Ureter (tissue), 1 donor: ENCODE measurements around the gene SNX14. TPM values are rescaled to one million over a fixed set of nuclear protein-coding genes. Genes with fewer than 3 reads are reported as not detected.
"Not testable (repeated sequence)": the region's sequence is repeated elsewhere in the genome, so short reads cannot be mapped to it uniquely, and the experiment has no call there.

Experiments used
- DNase-seq: peaks from one replicate; pipeline ENCODE4 v3.0.0-alpha.2; 2020; ENCODE audit warnings: low spot score
- total RNA-seq: library from RNA; stranded (reverse); gene quantifications from one replicate; pipeline ENCODE4 v1.2.4, GENCODE V29; 2023
- donor health status: DM: yes; HTN: yes; CAD: no.

Gene SNX14
- total RNA-seq, 1 donor from 2014 or later: 99.2 TPM

DNA sequence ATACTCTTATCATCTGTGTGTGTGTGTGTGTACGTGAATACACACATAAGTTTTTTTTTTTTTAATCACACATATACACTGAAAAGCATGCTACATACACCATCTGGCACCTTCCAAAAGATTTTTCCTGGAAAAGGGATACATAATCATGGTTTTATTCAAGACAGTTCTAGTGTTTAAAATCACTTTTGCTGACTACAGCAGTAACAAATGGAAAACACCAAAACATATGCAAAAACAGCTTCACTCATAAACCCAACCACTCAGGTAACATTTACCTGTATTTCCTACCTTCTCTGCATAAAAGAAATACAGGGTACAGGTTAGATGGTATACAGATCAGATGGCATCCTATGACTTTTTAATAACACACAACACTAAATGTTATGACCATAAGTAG is 2.5 kb downstream of the SNX14 start:
- no peak for DNase-seq

DNA sequence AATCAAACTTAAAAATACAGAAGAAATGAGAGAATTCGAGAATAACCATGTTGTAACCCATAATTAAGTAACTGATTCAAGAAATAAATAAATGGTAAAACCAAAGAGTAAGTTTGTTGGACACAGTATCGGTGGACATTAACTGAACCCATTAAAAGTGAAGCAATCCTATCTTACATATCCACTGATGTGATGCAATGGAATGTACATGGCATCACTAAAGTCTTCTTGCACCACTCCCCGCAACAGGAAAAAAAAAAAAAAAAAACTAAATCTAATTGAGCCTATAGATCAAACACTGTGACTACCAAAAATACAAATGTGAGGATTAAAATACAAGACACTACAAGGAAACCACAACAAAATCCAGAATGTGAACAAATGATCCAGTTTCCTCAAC is 7.9 kb downstream of the SNX14 start:
- no peak for DNase-seq

DNA sequence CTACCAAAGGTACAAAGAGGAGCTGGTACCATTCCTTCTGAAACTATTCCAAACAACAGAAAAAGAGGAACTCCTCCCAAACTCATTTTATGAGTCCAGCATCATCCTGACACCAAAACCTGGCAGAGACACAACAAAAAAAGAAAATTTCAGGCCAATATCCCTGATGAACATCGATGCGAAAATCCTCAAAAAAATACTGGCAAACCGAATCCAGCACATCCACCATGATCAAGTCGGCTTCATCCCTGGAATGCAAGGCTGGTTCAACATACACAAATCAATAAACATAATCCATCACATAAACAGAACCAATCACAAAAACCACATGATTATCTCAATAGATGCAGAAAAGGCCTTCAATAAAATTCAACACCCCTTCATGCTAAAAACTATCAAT is 10.8 kb downstream of the SNX14 start:
- DNase-seq: not testable (repeated sequence)

DNA sequence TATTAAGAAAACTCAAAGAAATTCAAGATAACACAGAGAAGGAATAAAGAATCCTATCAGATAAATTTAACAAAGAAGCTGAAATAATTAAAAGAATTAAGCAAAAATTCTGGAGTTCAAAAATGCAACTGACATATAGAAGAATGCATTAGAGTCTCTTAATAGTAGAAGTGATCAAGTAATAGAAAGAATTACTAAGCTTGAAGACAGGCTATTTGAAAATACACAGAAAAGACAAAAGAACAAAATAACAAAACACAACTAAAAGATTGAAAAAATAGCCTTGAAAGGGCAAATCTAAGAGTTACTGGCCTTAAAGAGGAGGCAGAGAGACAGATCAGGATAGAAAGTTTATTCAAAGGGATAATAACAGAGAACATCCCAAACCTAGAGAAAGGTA is 12.1 kb downstream of the SNX14 start:
- DNase-seq: no peak

DNA sequence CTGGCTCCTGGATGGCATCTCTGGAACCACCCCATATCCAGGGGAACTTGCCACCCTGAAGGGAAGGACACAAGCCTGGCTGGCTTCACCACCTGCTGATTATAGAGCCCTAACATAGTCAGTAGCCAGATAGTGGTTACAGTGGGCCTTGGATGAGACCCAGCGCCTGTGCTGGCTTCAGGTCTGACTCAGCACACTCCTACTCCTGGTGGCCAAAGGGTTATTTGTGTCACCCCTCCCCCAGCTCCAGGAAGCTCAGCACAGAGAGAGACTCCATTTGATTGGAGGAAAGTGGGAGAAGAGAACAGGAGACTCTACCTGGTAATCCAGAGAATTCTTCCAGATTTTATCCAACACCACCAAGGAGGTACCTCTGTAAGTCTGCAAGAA is 12.8 kb downstream of the SNX14 start:
- DNase-seq: no peak

DNA sequence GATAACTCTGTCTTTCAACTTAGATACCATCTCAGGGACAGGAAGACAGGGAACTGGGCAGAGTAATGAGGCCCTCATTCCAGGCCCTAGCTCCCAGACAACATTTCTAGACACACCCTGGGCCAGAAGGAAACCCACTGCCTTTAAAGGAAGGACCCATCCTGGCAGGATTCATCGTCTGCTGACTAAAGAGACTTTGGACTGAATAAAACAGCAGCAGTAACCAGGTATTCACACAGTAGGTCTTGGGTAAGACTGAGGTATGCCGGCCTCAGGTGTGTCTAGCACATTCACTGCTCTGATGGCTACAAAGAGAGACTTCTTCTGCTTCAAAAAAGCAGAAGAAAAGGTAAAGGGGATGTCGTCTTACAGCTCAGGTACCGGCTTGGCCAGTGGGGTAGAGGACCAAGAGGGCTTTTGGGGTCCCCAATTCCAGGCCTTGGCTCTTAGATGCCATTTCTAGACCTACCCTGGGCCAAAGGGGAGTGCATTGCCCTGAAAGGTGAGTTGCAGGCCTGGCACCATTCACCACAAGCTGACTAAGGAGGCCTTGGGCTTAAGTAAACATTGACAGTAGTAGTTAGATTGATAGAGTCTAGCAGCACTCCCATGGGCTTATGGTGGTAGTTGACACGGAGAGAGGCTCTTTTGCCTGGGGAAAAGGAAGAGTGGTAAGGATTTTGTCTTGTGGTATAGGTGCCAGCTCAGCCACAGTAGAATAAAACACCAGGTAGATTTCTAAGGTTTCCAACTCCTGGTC is 13.4 kb downstream of the SNX14 start:
- DNase-seq: no peak

DNA sequence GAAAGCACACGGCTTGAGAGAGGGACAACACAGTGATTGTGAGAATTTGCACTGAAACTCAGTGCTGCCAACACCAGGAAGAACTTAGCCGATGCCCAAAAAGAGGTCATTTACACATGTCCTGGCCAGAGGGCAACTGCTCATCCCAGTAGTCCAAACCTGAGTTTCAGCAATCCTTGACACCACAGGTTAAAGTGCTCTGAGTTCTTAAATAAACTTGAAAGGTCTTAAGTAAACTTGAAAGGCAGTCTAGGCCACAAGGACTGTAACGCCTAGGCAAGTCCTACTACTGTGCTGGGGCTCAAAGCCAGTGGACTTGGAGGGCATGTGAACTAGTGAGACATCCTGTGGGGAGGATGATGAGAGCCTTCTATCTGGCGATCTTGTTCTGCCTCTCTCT is 14.1 kb downstream of the SNX14 start:
- no peak for DNase-seq

DNA sequence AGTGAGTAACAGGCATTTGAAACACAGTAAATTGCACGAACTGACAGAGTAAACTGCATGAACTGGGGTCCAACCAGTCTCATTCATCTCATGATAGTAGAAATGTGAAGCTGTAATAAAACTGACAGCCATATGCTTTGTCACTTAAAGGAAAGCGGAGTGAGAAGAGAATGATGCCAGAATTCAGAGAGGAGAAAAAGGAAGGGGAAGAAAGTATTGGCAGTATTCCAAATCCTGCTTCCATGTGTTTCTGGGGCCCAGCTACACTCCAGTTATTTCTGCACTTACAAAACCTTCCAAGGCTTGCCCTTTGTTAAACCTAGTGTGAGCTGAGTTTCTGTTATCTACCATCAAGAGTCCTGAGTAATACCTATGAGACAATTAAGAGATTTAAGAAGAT is 17.2 kb downstream of the SNX14 start:
- no peak for DNase-seq

DNA sequence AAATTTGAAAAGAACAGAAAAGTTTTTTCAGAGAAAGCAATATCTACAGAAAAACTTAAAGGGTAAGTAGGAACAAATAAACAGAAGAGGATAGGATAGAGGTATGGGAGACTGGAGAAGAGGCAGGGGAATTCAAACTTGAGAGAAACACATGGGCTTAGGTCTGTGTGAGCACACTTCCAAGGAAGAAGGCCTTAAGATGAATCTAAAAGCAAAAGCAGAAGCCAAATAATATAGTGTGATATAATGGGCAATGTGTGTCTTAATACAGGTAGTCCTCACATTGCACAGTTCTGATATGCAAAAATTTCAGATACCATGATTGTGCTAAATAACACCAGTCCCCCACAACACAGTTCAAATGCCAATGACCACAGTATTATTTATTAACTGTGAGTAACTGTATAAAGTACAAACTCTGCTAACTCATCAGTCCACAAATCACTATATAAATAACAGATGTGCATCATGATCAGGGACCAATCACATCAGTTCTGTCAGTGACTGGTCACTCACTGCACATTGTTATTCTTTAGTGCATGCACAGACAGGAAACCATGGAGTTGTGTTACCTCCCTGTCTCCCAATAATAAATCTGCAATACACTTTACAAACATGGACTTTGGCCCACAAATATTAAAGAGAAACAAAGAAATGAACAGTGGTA is 18.6 kb downstream of the SNX14 start:
- DNase-seq: no peak

DNA sequence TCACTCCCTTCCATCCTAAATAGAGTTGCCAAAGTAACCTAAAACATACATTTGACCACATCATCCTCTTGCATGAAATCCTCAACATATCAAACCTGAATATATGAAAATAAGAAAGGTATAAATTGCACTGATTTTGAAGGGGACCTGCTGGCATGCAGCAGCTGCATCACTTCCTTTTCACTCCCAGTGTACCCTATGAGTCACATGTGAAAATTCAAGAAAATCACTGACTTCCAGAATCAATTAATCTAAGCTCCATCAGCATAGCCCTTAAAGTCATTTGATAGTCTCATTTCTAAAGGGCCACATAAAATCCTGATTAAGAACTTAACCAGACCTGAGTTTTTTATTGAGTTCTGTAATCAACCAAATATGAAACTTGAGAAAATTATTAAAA is 24.3 kb downstream of the SNX14 start:
- DNase-seq: no peak

DNA sequence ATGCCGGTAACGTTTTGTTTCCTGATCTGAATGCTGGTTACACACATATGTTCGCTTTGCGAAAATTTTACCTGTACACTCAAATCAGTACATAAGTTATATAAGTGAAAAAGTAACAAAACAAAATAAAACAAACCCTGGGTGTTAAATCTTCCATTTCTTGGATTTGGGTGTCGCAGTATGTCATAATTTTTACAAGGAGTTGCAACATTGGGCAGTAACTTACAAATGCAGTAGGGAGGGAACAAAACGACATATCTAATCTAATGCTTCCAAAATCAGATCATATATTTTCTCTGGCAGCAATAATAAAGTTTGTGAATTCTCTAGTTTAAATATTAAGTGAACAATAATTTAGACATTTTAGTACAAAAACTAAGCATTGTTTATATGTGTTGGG is 25.2 kb downstream of the SNX14 start:
- no peak for DNase-seq

DNA sequence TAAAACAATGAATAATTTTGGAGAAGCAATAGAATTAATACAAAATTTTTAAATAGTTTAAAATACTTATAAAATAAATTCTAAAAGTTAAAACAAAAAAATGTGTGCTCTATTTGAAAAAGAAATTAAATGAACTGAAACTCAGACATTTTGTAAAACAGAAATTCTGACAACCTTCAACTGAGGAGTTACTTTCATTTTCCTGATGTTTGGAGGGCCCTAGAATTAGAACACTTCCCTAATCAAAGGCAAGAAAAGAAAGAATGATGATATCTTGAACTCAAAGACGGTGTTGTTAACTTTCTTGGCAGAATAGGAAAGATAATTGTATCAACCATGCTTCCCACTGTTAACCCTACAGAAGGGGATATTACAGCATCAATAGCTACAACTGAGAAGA is 27.9 kb downstream of the SNX14 start:
- no peak for DNase-seq

DNA sequence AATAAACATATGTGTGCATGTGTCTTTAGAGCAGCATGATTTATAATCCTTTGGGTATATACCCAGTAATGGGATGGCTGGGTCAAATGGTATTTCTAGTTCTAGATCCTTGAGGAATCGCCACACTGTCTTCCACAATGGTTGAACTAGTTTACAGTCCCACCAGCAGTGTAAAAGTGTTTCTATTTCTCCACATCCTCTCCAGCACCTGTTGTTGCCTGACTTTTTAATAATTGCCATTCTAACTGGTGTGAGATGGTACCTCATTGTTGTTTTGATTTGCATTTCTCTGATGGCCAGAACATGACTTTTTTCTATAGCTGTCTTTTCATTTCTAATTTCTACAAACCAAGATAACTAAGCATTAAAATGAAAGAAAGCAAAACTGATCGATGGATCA is 29.4 kb downstream of the SNX14 start:
- not testable (repeated sequence) for DNase-seq

DNA sequence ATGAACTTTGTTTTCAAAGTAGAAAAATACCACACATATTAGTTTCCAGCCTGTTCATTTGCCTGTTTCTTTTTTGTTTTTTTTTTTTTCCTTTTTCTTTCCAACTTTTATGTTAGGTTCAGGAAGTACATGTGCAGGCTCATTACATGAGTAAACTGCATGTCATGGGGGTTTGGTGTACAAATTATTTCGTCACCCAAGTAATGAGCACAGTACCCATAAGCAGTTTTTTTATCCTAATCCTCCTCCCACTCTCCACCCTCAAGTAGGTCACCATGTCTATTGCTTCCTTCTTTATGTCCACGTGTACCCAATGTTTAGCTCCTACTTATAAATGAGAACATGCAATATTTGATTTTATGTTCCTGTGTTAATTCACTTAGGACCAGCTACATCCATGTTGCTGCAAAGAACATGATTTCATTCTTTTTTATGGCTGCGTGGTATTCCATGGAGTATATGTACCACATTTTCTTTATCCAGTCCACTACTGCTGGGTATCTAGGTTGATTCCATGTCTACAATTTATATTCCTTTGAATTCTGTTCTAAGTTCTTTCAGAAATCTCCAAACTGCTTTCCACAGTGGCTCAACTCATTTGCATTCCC is 31.8 kb downstream of the SNX14 start:
- no peak for DNase-seq

DNA sequence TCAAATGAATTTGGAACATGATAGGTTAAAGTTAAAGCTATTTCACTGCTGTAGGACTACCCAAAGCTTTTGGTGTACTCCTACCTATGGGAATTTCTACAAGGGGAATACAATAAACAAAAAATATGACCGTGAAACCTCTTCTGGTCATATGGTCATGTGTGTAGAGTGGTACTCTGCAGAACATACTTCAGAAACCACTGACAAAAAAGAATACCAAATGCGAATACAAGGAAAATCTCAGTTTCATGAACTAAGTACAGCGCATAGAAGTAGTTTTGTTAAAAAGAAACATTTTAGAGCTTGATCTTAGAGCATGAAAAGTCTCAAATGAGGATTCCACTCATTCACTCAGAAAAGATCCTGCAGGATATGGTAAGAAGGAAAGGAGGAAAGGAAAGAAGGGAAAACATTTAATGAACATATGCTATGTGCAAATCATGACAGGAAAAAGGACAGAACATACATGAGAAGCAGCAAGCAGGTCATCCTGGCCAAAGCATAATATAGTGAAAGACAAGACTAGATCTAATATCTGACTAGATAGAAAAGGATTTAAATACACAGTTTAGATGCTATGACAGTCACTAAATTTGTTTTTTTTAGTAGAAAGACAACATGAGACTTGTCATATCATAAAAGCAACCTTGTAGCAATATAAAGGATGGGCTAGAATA is 36.5 kb downstream of the SNX14 start:
- DNase-seq: no peak

DNA sequence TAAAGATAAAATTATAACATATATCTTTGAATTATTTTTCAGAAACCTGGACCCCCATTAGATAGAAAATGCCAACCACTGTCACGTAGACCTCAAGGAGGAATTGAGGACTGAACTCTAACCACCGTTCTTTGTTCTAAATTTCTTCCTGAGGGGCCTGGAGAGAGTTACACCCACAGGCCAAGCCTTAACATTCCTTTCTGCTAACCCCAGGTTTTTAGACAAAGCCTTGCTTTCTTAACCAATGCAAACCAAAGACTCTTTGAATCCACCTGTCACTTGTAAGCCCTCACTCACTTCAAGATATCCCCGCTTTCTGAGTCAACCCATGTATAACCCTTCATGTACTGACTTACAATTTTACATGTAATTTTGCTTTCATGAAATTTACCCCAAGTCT is 41.0 kb downstream of the SNX14 start:
- no peak for DNase-seq

DNA sequence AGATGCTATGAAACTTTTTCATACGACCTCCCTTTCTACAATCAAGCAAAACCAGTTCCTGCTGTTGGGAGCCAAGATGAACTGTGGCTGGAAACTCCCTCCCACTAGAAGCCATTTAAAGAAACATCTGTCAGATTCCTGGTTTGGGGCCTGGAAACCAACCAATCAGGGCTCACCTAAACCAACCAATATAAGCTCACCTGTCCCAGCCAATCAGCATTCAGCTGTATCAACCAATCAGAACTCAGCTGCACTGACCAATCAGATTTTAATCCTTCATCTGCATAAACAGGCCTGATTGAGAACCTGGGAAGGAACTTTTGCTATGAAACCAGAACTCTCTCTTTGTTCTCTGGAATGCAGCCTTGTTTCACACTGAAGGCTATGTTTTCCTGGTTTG is 42.4 kb downstream of the SNX14 start:
- no peak for DNase-seq

DNA sequence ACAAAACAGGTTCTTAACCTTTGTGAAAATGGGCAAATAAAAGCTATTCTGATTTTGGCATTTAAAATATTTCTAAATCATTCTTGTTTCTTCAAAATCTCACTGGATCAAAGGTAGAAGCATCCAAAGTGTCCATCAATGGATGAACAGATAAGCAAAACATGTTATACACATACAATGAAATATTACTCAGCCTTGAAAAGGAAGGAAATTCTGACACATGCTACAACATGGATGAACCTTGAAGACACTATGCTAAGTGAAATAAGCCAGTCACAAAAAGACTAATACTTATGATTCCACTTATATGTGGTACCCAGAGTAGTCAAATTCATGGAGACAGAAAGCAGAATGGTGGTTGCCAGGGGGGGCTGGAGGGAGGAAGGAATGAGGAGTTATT is 45.9 kb downstream of the SNX14 start:
- no peak for DNase-seq

DNA sequence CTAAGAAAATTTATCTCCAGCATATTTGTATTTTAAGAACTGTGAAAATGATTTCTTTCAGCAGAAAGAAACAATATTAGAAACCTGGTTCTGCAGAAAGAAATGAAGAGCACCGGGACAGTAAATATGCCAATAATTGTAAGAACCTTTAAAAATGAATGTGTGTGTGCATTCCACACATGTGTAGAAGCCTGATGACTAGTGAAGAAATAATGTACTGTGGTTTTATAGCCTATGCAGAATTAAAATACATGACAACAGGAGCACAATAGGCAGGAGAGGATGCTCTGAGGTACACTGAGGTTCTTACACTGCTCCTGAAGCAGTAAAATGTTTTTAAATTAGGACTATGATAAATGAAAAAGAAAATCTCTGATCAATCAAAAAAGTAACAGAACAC is 48.9 kb downstream of the SNX14 start:
- DNase-seq: no peak

DNA sequence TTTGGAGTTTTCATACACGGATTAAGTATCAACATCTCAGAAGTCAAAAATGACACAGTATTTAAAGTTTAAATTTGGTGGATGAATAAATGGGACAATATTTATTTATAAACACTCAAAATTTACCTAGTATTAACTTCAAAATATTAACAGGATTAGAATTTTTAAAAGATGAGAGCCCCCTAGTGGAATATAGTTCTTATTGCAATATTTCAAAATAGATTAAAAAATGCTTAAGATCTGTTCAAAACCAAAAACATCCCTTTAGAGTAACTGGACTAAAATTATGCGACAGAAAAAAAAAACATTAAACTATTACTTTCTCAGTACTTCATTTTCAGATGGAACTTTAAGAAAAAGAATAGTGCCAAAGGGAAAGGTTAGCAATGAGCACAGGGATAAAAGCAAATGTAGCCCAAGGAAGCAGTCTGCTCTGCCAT is 56.6 kb downstream of the SNX14 start:
- no peak for DNase-seq

DNA sequence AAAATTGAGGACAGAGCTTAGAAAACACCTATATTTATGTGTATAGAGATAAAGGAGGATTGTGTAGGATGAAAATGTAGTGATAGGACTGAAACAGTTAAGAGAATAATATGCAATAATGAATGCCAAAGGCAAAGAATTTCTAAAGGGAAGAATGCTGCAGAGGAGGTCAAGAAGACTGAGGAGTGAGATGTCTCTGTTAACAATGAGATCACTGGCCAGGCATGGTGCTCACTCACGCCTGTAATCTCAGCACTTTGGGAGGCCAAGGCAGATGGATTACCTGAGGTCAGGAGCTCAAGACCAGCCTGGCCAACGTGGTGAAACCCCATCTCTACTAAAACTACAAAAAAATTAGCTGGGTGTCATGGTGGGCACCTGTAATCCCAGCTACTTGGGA is 69.4 kb downstream of the SNX14 start:
- DNase-seq: not testable (repeated sequence)

DNA sequence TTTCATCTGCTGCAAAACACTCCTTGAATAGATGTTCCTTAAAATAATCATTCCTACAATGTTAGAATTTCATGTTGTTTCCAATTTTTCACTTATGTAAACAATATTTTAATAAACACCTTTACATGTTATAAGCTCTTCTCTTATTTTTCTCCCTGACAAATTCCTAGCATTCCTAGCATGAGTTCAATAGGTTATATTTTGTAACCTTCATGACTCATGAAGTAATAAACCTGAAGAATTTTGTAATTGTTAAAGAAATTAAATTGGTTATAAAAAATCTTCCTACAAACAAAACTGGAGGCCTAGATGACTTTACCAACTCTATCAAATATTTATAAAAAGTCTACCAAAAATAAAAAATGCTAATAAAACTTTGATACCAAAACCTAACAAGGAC is 77.5 kb downstream of the SNX14 start:
- DNase-seq: no peak
